GM12878 (cell line): Measurements from ENCODE around the gene SNX11. TPM values are rescaled to one million over a fixed set of nuclear protein-coding genes. Genes with fewer than 3 reads are reported as not detected.
A peak's percentile ranks its signal among the peaks of the same experiment; 100 is the strongest.

Source experiments
- ATAC-seq: fragments of 200-7000 bp; cut with Tn5 transposase; 3 replicates; pipeline ENCODE4 v1.9.1; 2020; ENCODE audit warnings: mild to moderate bottlenecking, moderate library complexity
- BruUV-seq: library from RNA; stranded (reverse); fragments of 400-500 nt; replicated peaks from 2 replicates; lab custom pipeline; 2021; lab: Mats Ljungman, UMichigan
- CTCF ChIA-PET: fragments of 300-600 bp; sonication (Branson Sonifier 250); formaldehyde crosslinking; extraction: SDS; loops from one replicate; lab custom pipeline; 2021; ENCODE audit warnings: inconsistent platforms; lab: Yijun Ruan, JAX
- POLR2A ChIA-PET: fragments of 350-600 bp; formaldehyde crosslinking; extraction: SDS; loops from one replicate; lab custom pipeline; 2021; ENCODE audit warnings: inconsistent platforms; lab: Charles Lee
- RAD21 ChIA-PET: fragments of 300-600 bp; sonication (Branson Sonifier 250); formaldehyde crosslinking; loops from one replicate; lab custom pipeline; 2023; ENCODE audit warnings: antibody characterized with exemption; ENCODE audit not compliant: unreplicated experiment; lab: Charles Lee
- SMC1A ChIA-PET: fragments of 300-600 bp; sonication (Branson Sonifier 250); formaldehyde crosslinking; loops from one replicate; lab custom pipeline; 2023; ENCODE audit not compliant: unreplicated experiment, uncharacterized antibody; lab: Charles Lee
- DNase-seq: peaks from one replicate; pipeline ENCODE4 v3.0.0-alpha.2; 2011; ENCODE audit warnings: low read depth, low spot score
- FAIRE-seq: peaks from 3 replicates; lab custom pipeline; 2011; peaks lifted over from hg19 to GRCh38; lab: Jason Lieb, UNC
- H2AFZ ChIP-seq: 2 replicates; pipeline ENCODE4 v1.6.0; 2011; ENCODE audit warnings: low read depth, low read length, control low read depth; ENCODE audit not compliant: control insufficient read depth
- H3K27ac ChIP-seq: 2 replicates; pipeline ENCODE4 v1.5.1; 2011; ENCODE audit warnings: control low read depth; ENCODE audit not compliant: control insufficient read depth, insufficient read depth
- H3K27me3 ChIP-seq, 2 experiments: replicated peaks in 1 of 2; 2 replicates each; pipeline versions ENCODE4 v1.6.0 to v1.6.1; 2011; ENCODE audit warnings: low read length in 1 of 2; ENCODE audit not compliant: control insufficient read depth in 2 of 2, insufficient read depth in 2 of 2
- H3K36me3 ChIP-seq, 2 experiments: 2 replicates each; pipeline ENCODE4 v1.5.1; 2011; ENCODE audit warnings: low read length in 1 of 2; ENCODE audit not compliant: control insufficient read depth in 2 of 2, insufficient read depth in 2 of 2
- H3K4me1 ChIP-seq: 2 replicates; pipeline ENCODE4 v1.6.1; 2011; ENCODE audit warnings: mild to moderate bottlenecking, low read length, moderate library complexity, mixed read lengths; ENCODE audit not compliant: control insufficient read depth, insufficient read depth
- H3K4me2 ChIP-seq: 2 replicates; pipeline ENCODE4 v1.6.0; 2011; ENCODE audit warnings: control low read depth; ENCODE audit not compliant: control insufficient read depth, insufficient read depth
- H3K4me3 ChIP-seq: fragments of 200-600 bp; sonication (generic); 2 replicates; pipeline ENCODE4 v1.5.1; 2016
- H3K79me2 ChIP-seq: 2 replicates; pipeline ENCODE4 v1.6.0; 2011; ENCODE audit warnings: low read length; ENCODE audit not compliant: control insufficient read depth, insufficient read depth
- H3K9ac ChIP-seq: 2 replicates; pipeline ENCODE4 v1.8.0; 2011; ENCODE audit warnings: low read length, control low read depth, mixed read lengths; ENCODE audit not compliant: control insufficient read depth, insufficient read depth
- H3K9me3 ChIP-seq: replicated peaks from 3 replicates; pipeline ENCODE4 v1.5.1; 2011; ENCODE audit warnings: mild to moderate bottlenecking, low read length; ENCODE audit not compliant: control insufficient read depth, insufficient read depth
- H4K20me1 ChIP-seq: 2 replicates; pipeline ENCODE4 v1.6.0; 2011; ENCODE audit not compliant: control insufficient read depth, insufficient read depth
- CREB1 ChIP-seq: IDR thresholded peaks from 2 replicates; pipeline ENCODE4 v1.6.1; 2012; ENCODE audit warnings: low read depth, mild to moderate bottlenecking, inconsistent platforms
- GATAD2B ChIP-seq: fragments of 450-650 bp; conservative IDR thresholded peaks from 2 replicates; pipeline ENCODE4 v1.6.1; 2017; ENCODE audit warnings: low read depth, mild to moderate bottlenecking, moderate library complexity
- KAT2A ChIP-seq: conservative IDR thresholded peaks from 2 replicates; pipeline ENCODE4 v1.6.1; 2011; ENCODE audit warnings: low read depth, low read length; ENCODE audit not compliant: control insufficient read depth
- MEF2A ChIP-seq: IDR thresholded peaks from 2 replicates; pipeline ENCODE4 v1.6.1; 2011; ENCODE audit warnings: low read depth, mild to moderate bottlenecking, low read length, moderate library complexity; ENCODE audit not compliant: insufficient read depth
- MXI1 ChIP-seq: fragments of 150-350 bp; IDR thresholded peaks from 2 replicates; pipeline ENCODE4 v1.6.1; 2011; ENCODE audit warnings: low read depth, mild to moderate bottlenecking, inconsistent platforms, low read length, improper control_type of control experiment
- MYC ChIP-seq: IDR thresholded peaks from 2 replicates; pipeline ENCODE4 v1.6.1; 2011; ENCODE audit warnings: mild to moderate bottlenecking, low read length, moderate library complexity, inconsistent platforms; ENCODE audit not compliant: insufficient read depth, insufficient replicate concordance, insufficient read length, severe bottlenecking
- NBN ChIP-seq: fragments of 450-650 bp; IDR thresholded peaks from 2 replicates; pipeline ENCODE4 v1.6.1; 2016
- POLR2AphosphoS5 ChIP-seq: IDR thresholded peaks from 2 replicates; pipeline ENCODE4 v1.6.1; 2011; ENCODE audit warnings: mild to moderate bottlenecking, low read length, inconsistent platforms
- POU2F2 ChIP-seq: IDR thresholded peaks from 3 replicates; pipeline ENCODE4 v1.6.1; 2011; ENCODE audit warnings: low read depth, mild to moderate bottlenecking, low read length, borderline replicate concordance
- RUNX3 ChIP-seq: IDR thresholded peaks from 2 replicates; pipeline ENCODE4 v1.6.1; 2012; ENCODE audit warnings: low read length, inconsistent platforms
- SIN3A ChIP-seq: IDR thresholded peaks from 2 replicates; pipeline ENCODE4 v1.6.1; 2012; ENCODE audit warnings: low read depth, low read length, improper control_type of control experiment
- SREBF1 ChIP-seq: IDR thresholded peaks from 2 replicates; pipeline ENCODE4 v1.6.1; 2012; ENCODE audit warnings: mild to moderate bottlenecking, low read length
- WGBS: methylation state at CpG from one replicate; pipeline ENCODE4 v1.1.6; 2016; ENCODE audit warnings: low lambda C conversion rate; ENCODE audit not compliant: insufficient replicate concordance, insufficient coverage; ENCODE audit errors: missing lambda C conversion rate; 5-methylcytosine and 5-hydroxymethylcytosine counted together
- in situ Hi-C: fragments of 300-500 bp; cut with MboI; formaldehyde crosslinking; loops from 9 replicates; pipeline ENCODE4 v1.14.3; 2018; ENCODE audit warnings: mixed read lengths
- intact Hi-C: fragments of 100-400 bp; cut with micrococcal nuclease; formaldehyde crosslinking; loops from one replicate; pipeline ENCODE4 v1.14.2; 2022; ENCODE audit not compliant: unreplicated experiment
- polyA plus RNA-seq, 11 experiments: library from polyadenylated mRNA; depleted of rRNA in 4 of 11; unstranded in 6 of 11; stranded (reverse) in 5 of 11; fragments of >200 nt; fragmentation: Nextera tagmentation in 4 of 11; fragmentation: Illumina TruSeq in 1 of 11; extraction: Ambion mirVana in 4 of 11; extraction: Trizol in 1 of 11; gene quantifications; 1 replicate in 1 of 11; 2 replicates in 10 of 11; pipeline versions ENCODE4 v1.2.1 to v1.2.3, GENCODE V29; 2011 to 2016; ENCODE audit warnings: inconsistent platforms in 2 of 11, missing spikeins in 2 of 11, low read depth in 1 of 11
- total RNA-seq, 4 experiments: library from RNA; depleted of rRNA in 3 of 4; stranded (reverse); fragments of >200 nt in 3 of 4; fragmentation: Illumina TruSeq in 1 of 4; extraction: Trizol in 1 of 4; gene quantifications; 2 replicates each; pipeline versions ENCODE4 v1.2.1 to v1.2.3, GENCODE V29; 2013 to 2021
- TF ChIP-seq, protein P1 (sequence below): IDR thresholded peaks from 2 replicates; pipeline ENCODE4 v1.6.1; 2011; ENCODE audit warnings: borderline replicate concordance, low read depth, mild to moderate bottlenecking, moderate library complexity, low read length; ENCODE audit not compliant: insufficient read depth, poor library complexity, severe bottlenecking
- TF ChIP-seq, protein P2 (sequence below): fragments of 450-650 bp; IDR thresholded peaks from 2 replicates; pipeline ENCODE4 v1.6.1; 2016; ENCODE audit warnings: mild to moderate bottlenecking
- TF ChIP-seq, protein P3 (sequence below): fragments of 450-650 bp; IDR thresholded peaks from 2 replicates; pipeline ENCODE4 v1.6.1; 2017; ENCODE audit warnings: borderline replicate concordance

SNX11 gene
- total and polyA plus RNA-seq, 10 of the 15 experiments (the other 5 are each of a cell fraction or from before 2014, with no cell fraction given) = 34.2 to 127 (median 61.8) TPM

DNA sequence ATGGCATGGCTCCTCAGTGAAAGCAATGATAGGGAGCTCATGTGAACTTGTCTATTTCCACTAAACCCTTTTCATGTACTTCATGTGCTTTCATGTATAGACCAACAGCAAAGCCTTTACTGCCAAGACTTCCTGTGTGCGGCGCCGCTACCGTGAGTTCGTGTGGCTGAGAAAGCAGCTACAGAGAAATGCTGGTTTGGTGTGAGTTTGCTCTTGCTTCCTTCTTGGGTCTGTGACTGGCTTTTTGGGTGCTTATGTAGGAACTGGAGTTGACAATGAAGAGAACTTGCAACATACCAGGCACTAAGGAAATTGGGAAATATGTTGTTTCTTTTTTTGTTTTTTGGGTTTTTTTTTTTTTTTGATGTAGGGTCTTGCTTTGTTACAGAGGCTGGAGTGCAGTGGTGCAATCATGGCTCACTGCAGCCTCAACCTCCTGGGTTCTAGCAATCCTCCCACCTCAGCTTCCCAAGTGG, 5.7 kb downstream of the SNX11 start:
- Histone ChIP-seq H3K9ac (peak overlapping the region; percentile 85), H3K79me2 (peaks cover 74% of the 10 kb centered on the region), H3K27me3 (no peaks in the 10 kb centered on the region), H3K27ac (peak overlapping the region; percentile 93), H4K20me1 (no peaks in the 10 kb centered on the region), H3K36me3 (peaks cover 2 to 4% of the 10 kb centered on the region in 2 experiments; a peak in 3 of 4 replicates), H2AFZ (peak overlapping the region; percentile 52), H3K9me3 (no peaks in the 10 kb centered on the region), H3K4me1 (no peaks in the 10 kb centered on the region; the same call in none of the 2 replicates), H3K4me3 (peak overlapping the region; percentile 97), H3K4me2 (peak overlapping the region; percentile 83)
- ATAC-seq = peak; percentile 55
- ChIA-PET CTCF (interaction anchor here (0.5 to 33.4 kb wide), 19 partner anchors 10 to 500 kb away, joined by 3 to 525 read pairs (median 5); partner anchors contain the start of gene CBX1), SMC1A (interaction anchor here (0.8 to 7.5 kb wide), 10 partner anchors 10 to 480 kb away, joined by 3 to 66 read pairs (median 8); partner anchors contain the start of genes CBX1, HOXB5 and NFE2L1), POLR2A (interaction anchor here (0.6 to 3.7 kb wide), 22 partner anchors 10 to 474 kb away, joined by 3 to 32 read pairs (median 4); partner anchors contain the start of genes CBX1 and NFE2L1), RAD21 (interaction anchor here (0.9 to 8.4 kb wide), 9 partner anchors 11 to 126 kb away, joined by 3 to 113 read pairs (median 16); partner anchors contain the start of genes CBX1 and NFE2L1)
- no TSS peak for BruUV-seq
- intact Hi-C loops (no loop called here), in situ Hi-C loops (no loop called here)
- peak; percentile 94 for FAIRE-seq
- peak; percentile 71 for DNase-seq
- under 1% methylated on average over 5 of the region's 5 CpGs for WGBS
- TF ChIP-seq, protein P1, sequence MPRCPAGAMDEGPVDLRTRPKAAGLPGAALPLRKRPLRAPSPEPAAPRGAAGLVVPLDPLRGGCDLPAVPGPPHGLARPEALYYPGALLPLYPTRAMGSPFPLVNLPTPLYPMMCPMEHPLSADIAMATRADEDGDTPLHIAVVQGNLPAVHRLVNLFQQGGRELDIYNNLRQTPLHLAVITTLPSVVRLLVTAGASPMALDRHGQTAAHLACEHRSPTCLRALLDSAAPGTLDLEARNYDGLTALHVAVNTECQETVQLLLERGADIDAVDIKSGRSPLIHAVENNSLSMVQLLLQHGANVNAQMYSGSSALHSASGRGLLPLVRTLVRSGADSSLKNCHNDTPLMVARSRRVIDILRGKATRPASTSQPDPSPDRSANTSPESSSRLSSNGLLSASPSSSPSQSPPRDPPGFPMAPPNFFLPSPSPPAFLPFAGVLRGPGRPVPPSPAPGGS = peak; percentile 64
- TF ChIP-seq KAT2A (no peak), MYC (no peak), RUNX3 (peak; percentile 24; the same call in 1 of the 2 replicates), POLR2AphosphoS5 (peak; percentile 69; the same call in 1 of the 2 replicates), POU2F2 (peak; percentile 5; the same call in 1 of the 3 replicates), MEF2A (0 out of 2 replicates have a peak, but pooled peaks have one; percentile 37), SREBF1 (no peak), GATAD2B (0 out of 2 replicates have a peak, but pooled peaks have one; percentile 27), CREB1 (peak; percentile 8; the same call in 1 of the 2 replicates), SIN3A (peak; percentile 59; the same call in 1 of the 2 replicates), NBN (0 out of 2 replicates have a peak, but pooled peaks have one; percentile 41), MXI1 (peak; percentile 39; the same call in 1 of the 2 replicates)
- TF ChIP-seq, protein P2, sequence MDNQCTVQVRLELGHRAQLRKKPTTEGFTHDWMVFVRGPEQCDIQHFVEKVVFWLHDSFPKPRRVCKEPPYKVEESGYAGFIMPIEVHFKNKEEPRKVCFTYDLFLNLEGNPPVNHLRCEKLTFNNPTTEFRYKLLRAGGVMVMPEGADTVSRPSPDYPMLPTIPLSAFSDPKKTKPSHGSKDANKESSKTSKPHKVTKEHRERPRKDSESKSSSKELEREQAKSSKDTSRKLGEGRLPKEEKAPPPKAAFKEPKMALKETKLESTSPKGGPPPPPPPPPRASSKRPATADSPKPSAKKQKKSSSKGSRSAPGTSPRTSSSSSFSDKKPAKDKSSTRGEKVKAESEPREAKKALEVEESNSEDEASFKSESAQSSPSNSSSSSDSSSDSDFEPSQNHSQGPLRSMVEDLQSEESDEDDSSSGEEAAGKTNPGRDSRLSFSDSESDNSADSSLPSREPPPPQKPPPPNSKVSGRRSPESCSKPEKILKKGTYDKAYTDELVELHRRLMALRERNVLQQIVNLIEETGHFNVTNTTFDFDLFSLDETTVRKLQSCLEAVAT = peak; percentile 46; the same call in 1 of the 2 replicates
- TF ChIP-seq, protein P3, sequence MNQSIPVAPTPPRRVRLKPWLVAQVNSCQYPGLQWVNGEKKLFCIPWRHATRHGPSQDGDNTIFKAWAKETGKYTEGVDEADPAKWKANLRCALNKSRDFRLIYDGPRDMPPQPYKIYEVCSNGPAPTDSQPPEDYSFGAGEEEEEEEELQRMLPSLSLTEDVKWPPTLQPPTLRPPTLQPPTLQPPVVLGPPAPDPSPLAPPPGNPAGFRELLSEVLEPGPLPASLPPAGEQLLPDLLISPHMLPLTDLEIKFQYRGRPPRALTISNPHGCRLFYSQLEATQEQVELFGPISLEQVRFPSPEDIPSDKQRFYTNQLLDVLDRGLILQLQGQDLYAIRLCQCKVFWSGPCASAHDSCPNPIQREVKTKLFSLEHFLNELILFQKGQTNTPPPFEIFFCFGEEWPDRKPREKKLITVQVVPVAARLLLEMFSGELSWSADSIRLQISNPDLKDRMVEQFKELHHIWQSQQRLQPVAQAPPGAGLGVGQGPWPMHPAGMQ = no peak
